Measurements from ENCODE around the gene TRNT1. TPM values are rescaled to one million over a fixed set of nuclear protein-coding genes. Genes with fewer than 3 reads are reported as not detected.

Gene TRNT1
- total and polyA plus RNA-seq, 2 donors = 21.1 to 34.8 TPM

- Histone ChIP-seq H3K9me3 (ENCODE audit: control insufficient read depth in 2 of 2, insufficient read depth in 1 of 2, low read length in 1 of 2) (no peaks in the 10 kb centered on the region), H3K4me1 (ENCODE audit: control insufficient read depth in 2 of 2, insufficient read depth in 2 of 2, low read length in 2 of 2) (no peaks in the 10 kb centered on the region), H3K36me3 (ENCODE audit: control insufficient read depth in 2 of 2, insufficient read depth in 2 of 2, low read length in 1 of 2) (peaks cover 14 to 78% of the 10 kb centered on the region in 2 donors), H3K27me3 (ENCODE audit: control insufficient read depth in 2 of 2, insufficient read depth in 1 of 2, low read length in 1 of 2) (no peaks in the 10 kb centered on the region), H3K4me3 (ENCODE audit: low read length in 2 of 2) (no peak overlapping the region), H3K27ac (ENCODE audit: low read depth in 1 of 2, low read length in 1 of 2) (no peak overlapping the region)
- DNase-seq (ENCODE audit: low read depth in 6 of 9, low spot score in 9 of 9) = no peak
- WGBS = 98% methylated on average over 5 of the region's 5 CpGs
Measured at GRCh38 chr3:3154879-3155610, 28.3 kb downstream of the TRNT1 start.

DNA sequence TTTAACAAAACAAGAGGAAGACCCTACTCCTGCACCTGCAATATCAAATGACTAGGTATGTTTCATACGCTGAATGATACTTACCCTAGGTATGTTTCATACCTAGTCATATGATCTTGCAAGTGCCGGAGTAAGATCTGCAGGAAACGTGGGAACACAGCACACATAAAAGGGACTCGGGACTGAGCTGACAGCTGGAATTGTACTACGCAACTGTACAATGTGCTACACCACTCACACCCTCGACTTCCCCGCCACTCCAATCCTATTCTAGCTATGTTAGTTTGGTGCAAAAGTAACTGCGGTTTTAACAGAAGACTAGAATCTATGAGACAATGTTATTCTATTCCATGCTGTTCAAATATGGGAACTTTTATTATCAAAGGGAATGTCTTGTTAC is 30.7 kb downstream of the TRNT1 start:
- no peaks in the 10 kb centered on the region for H3K27me3 ChIP-seq (ENCODE audit: control insufficient read depth in 2 of 2, insufficient read depth in 1 of 2, low read length in 1 of 2)
- H3K4me3 ChIP-seq (ENCODE audit: low read length in 2 of 2) = no peak overlapping the region
- no peak overlapping the region for H3K27ac ChIP-seq (ENCODE audit: low read depth in 1 of 2, low read length in 1 of 2)
- H3K4me1 ChIP-seq (ENCODE audit: control insufficient read depth in 2 of 2, insufficient read depth in 2 of 2, low read length in 2 of 2) = no peaks in the 10 kb centered on the region
- peaks cover 9 to 76% of the 10 kb centered on the region in 2 donors for H3K36me3 ChIP-seq (ENCODE audit: control insufficient read depth in 2 of 2, insufficient read depth in 2 of 2, low read length in 1 of 2)
- 96% methylated on average over 8 of the region's 8 CpGs for WGBS
- no peak for DNase-seq (ENCODE audit: low read depth in 6 of 9, low spot score in 9 of 9)
- no peaks in the 10 kb centered on the region for H3K9me3 ChIP-seq (ENCODE audit: control insufficient read depth in 2 of 2, insufficient read depth in 1 of 2, low read length in 1 of 2)

DNA sequence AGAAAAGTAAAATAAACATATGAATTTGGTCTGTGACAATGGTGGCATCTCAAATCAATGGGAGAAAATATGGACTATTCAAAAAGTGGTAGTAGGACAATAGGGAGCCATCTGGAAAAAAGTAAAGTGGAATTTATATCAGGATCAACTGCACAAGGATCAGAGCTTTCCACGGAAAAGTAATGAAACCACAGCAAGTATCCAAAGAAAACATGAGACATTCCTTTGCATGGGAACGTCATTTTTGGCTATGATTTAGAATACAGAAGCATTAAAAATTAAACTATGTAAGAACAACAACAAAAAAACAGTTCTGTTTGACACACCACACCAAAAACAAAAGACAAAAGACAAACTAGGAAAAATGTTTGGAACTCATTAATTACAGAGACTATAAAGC is 34.1 kb downstream of the TRNT1 start:
- 93% methylated on average over 2 of the region's 2 CpGs for WGBS
- no peak overlapping the region for H3K4me3 ChIP-seq (ENCODE audit: low read length in 2 of 2)
- H3K4me1 ChIP-seq (ENCODE audit: control insufficient read depth in 2 of 2, insufficient read depth in 2 of 2, low read length in 2 of 2) = no peaks in the 10 kb centered on the region
- DNase-seq (ENCODE audit: low read depth in 6 of 9, low spot score in 9 of 9) = no peak
- no peaks in the 10 kb centered on the region for H3K9me3 ChIP-seq (ENCODE audit: control insufficient read depth in 2 of 2, insufficient read depth in 1 of 2, low read length in 1 of 2)
- no peaks in the 10 kb centered on the region for H3K27me3 ChIP-seq (ENCODE audit: control insufficient read depth in 2 of 2, insufficient read depth in 1 of 2, low read length in 1 of 2)
- H3K36me3 ChIP-seq (ENCODE audit: control insufficient read depth in 2 of 2, insufficient read depth in 2 of 2, low read length in 1 of 2) = peaks cover 16 to 83% of the 10 kb centered on the region in 2 donors
- H3K27ac ChIP-seq (ENCODE audit: low read depth in 1 of 2, low read length in 1 of 2) = no peak overlapping the region

- Histone ChIP-seq H3K4me3 (ENCODE audit: low read length in 2 of 2) (no peak overlapping the region), H3K9me3 (ENCODE audit: control insufficient read depth in 2 of 2, insufficient read depth in 1 of 2, low read length in 1 of 2) (no peaks in the 10 kb centered on the region), H3K27me3 (ENCODE audit: control insufficient read depth in 2 of 2, insufficient read depth in 1 of 2, low read length in 1 of 2) (no peaks in the 10 kb centered on the region), H3K27ac (ENCODE audit: low read depth in 1 of 2, low read length in 1 of 2) (no peak overlapping the region), H3K4me1 (ENCODE audit: control insufficient read depth in 2 of 2, insufficient read depth in 2 of 2, low read length in 2 of 2) (no peaks in the 10 kb centered on the region), H3K36me3 (ENCODE audit: control insufficient read depth in 2 of 2, insufficient read depth in 2 of 2, low read length in 1 of 2) (peaks cover 23 to 79% of the 10 kb centered on the region in 2 donors)
- no peak for DNase-seq (ENCODE audit: low read depth in 6 of 9, low spot score in 9 of 9)
- 65% methylated on average over 3 of the region's 3 CpGs for WGBS
Measured at GRCh38 chr3:3165241-3165640, 38.5 kb downstream of the TRNT1 start.

- 98% methylated on average over 3 of the region's 3 CpGs for WGBS
- Histone ChIP-seq H3K27ac (ENCODE audit: low read depth in 1 of 2, low read length in 1 of 2) (no peak overlapping the region), H3K9me3 (ENCODE audit: control insufficient read depth in 2 of 2, insufficient read depth in 1 of 2, low read length in 1 of 2) (no peaks in the 10 kb centered on the region), H3K4me1 (ENCODE audit: control insufficient read depth in 2 of 2, insufficient read depth in 2 of 2, low read length in 2 of 2) (no peaks in the 10 kb centered on the region), H3K27me3 (ENCODE audit: control insufficient read depth in 2 of 2, insufficient read depth in 1 of 2, low read length in 1 of 2) (no peaks in the 10 kb centered on the region), H3K4me3 (ENCODE audit: low read length in 2 of 2) (no peak overlapping the region), H3K36me3 (ENCODE audit: control insufficient read depth in 2 of 2, insufficient read depth in 2 of 2, low read length in 1 of 2) (peaks cover 27 to 79% of the 10 kb centered on the region in 2 donors)
- DNase-seq (ENCODE audit: low read depth in 6 of 9, low spot score in 9 of 9) = no peak
Measured at GRCh38 chr3:3165650-3166049, 38.9 kb downstream of the TRNT1 start.

- WGBS = 79% methylated on average over 5 of the region's 5 CpGs
- H3K27ac ChIP-seq (ENCODE audit: low read depth in 1 of 2, low read length in 1 of 2) = no peak overlapping the region
Measured at GRCh38 chr3:3170998-3171397, 44.3 kb downstream of the TRNT1 start.

GRCh38 chr3:3172627-3173026 is 45.9 kb downstream of the TRNT1 start:
- WGBS = 4% methylated on average over 1 of the region's 1 CpG
- peaks cover 27 to 42% of the 10 kb centered on the region in 2 donors for H3K36me3 ChIP-seq (ENCODE audit: control insufficient read depth in 2 of 2, insufficient read depth in 2 of 2, low read length in 1 of 2)
- peaks cover 0 to 10% of the 10 kb centered on the region in 2 donors for H3K4me1 ChIP-seq (ENCODE audit: control insufficient read depth in 2 of 2, insufficient read depth in 2 of 2, low read length in 2 of 2)
- peak in 3 of 9 donors; percentile 18 to 42 (median 19) for DNase-seq (ENCODE audit: low read depth in 6 of 9, low spot score in 9 of 9)
- no peak overlapping the region for H3K4me3 ChIP-seq (ENCODE audit: low read length in 2 of 2)
- peak overlapping the region in 1 of 2 donors; percentile 38 for H3K27ac ChIP-seq (ENCODE audit: low read depth in 1 of 2, low read length in 1 of 2)
- H3K9me3 ChIP-seq (ENCODE audit: control insufficient read depth in 2 of 2, insufficient read depth in 1 of 2, low read length in 1 of 2) = no peaks in the 10 kb centered on the region
- H3K27me3 ChIP-seq (ENCODE audit: control insufficient read depth in 2 of 2, insufficient read depth in 1 of 2, low read length in 1 of 2) = no peaks in the 10 kb centered on the region

More at GRCh38 chr3:3170998-3171397, 44.3 kb downstream of the TRNT1 start:
- H3K4me1 ChIP-seq (ENCODE audit: control insufficient read depth in 2 of 2, insufficient read depth in 2 of 2, low read length in 2 of 2) = peaks cover 0 to 10% of the 10 kb centered on the region in 2 donors
- peak in 3 of 9 donors; percentile 19 to 60 (median 29) for DNase-seq (ENCODE audit: low read depth in 6 of 9, low spot score in 9 of 9)
- no peak overlapping the region for H3K4me3 ChIP-seq (ENCODE audit: low read length in 2 of 2)
- peaks cover 31 to 55% of the 10 kb centered on the region in 2 donors for H3K36me3 ChIP-seq (ENCODE audit: control insufficient read depth in 2 of 2, insufficient read depth in 2 of 2, low read length in 1 of 2)
- H3K9me3 ChIP-seq (ENCODE audit: control insufficient read depth in 2 of 2, insufficient read depth in 1 of 2, low read length in 1 of 2) = no peaks in the 10 kb centered on the region
- no peaks in the 10 kb centered on the region for H3K27me3 ChIP-seq (ENCODE audit: control insufficient read depth in 2 of 2, insufficient read depth in 1 of 2, low read length in 1 of 2)

- DNase-seq (ENCODE audit: low read depth in 6 of 9, low spot score in 9 of 9) = no peak
- H3K4me3 ChIP-seq (ENCODE audit: low read length in 2 of 2) = no peak overlapping the region
- no peaks in the 10 kb centered on the region for H3K27me3 ChIP-seq (ENCODE audit: control insufficient read depth in 2 of 2, insufficient read depth in 1 of 2, low read length in 1 of 2)
- H3K9me3 ChIP-seq (ENCODE audit: control insufficient read depth in 2 of 2, insufficient read depth in 1 of 2, low read length in 1 of 2) = no peaks in the 10 kb centered on the region
- 68% methylated on average over 10 of the region's 10 CpGs for WGBS
- peaks cover 4 to 19% of the 10 kb centered on the region in 2 donors for H3K4me1 ChIP-seq (ENCODE audit: control insufficient read depth in 2 of 2, insufficient read depth in 2 of 2, low read length in 2 of 2)
- H3K36me3 ChIP-seq (ENCODE audit: control insufficient read depth in 2 of 2, insufficient read depth in 2 of 2, low read length in 1 of 2) = peaks cover 8 to 9% of the 10 kb centered on the region in 2 donors
- no peak overlapping the region for H3K27ac ChIP-seq (ENCODE audit: low read depth in 1 of 2, low read length in 1 of 2)
Measured at GRCh38 chr3:3177861-3178497, 51.2 kb downstream of the TRNT1 start.
